ENCODE measurements around the gene ZNF771. TPM values are rescaled to one million over a fixed set of nuclear protein-coding genes. Genes with fewer than 3 reads are reported as not detected.
"Not testable (repeated sequence)": the region's sequence is repeated elsewhere in the genome, so short reads cannot be mapped to it uniquely, and the experiment has no call there.

The ZNF771 gene
- total RNA-seq, 2 experiments from 2014 or later: 5.4 to 5.7 TPM

DNA sequence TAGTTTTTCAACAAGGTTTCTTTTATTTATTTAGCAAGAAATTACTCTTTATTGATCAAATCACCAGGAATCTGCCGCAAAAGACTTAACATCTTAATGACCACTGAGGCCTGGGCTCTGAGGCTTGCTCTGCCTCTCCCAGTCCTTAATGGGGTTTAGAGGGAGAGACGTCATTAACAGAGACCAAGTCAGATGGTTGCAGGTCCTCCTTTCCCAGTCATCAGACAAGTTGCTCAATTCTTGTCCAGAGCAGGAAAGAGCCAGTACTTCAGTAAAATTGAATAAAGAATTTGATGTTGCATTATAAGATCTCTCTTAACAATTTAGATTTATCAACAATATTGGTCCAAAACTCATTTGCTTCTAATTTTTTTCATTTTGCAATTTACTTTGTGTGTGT is 36.2 kb downstream of the ZNF771 start:
- Mint-ChIP-seq H3K27me3 (no peaks in the 10 kb centered on the region), H3K4me3 (peak overlapping the region; percentile 90), H3K27ac (no peak overlapping the region), H3K36me3 (peaks cover 27% of the 10 kb centered on the region), H3K9me3 (no peaks in the 10 kb centered on the region), H3K4me1 (ENCODE audit: low read depth) (peaks cover 30% of the 10 kb centered on the region)
- DNase-seq: no peak
- intact Hi-C loops (cut with micrococcal nuclease): loop anchor here (2.0 kb wide), 2 partner anchors 83 to 91 kb away; partner anchors contain the start of genes ZNF747 and ZNF768
- POLR2A ChIA-PET: interaction anchor here (1.0 to 3.4 kb wide), 2 partner anchors 13 to 29 kb away, joined by 3 to 23 read pairs; partner anchors contain the start of genes DCTPP1 and ITGAL
- CTCF ChIA-PET: interaction anchor here (0.6 to 6.5 kb wide), 3 partner anchors 13 to 53 kb away, joined by 4 to 52 read pairs (median 4); partner anchors contain the start of gene DCTPP1

DNA sequence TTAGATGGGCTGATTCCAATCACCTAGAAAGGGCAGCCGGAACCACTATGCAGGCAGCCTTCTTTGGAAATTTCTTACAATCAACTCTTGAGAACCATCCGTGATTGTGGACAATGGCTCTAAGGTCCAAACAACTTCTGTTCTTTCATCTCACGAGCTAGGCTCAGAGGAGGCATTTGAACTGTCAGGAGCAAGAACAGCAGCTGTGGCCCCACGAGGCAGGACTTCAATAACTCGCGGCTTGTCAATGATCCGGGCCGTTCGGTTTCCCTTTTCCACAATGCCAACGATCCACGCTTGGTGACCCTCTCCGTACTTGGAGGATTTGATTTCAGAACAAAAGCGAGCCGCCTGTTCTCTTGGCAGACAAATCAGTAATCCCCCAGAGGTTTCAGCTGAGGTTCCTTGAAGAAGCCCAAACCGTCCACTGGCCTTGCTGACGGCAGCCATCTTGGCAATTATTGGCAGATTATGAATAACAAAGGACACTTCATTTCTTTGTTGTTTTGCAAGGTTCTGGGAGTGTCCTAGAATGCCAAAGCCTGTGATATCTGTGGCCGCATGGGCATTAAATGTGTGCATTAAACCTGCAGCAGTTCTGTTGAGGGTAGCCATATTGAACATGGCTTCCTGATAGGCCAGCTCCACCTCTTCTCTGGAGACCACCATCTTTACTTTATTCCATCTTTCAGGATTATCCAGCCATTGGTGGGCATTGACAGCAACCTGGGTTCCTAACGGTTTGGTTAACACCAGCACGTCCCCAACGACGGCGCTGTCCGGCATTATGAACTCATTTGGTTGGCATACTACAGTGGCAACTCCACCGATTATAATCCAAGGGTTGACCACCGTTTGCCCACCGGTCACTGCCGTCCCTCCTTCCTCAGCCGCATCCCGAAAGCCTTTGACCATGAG is 37.1 kb downstream of the ZNF771 start:
- H3K4me3 Mint-ChIP-seq: peak overlapping the region; percentile 90
- ChIA-PET CTCF (interaction anchor here (0.6 to 7.0 kb wide), 7 partner anchors 12 to 91 kb away, joined by 3 to 63 read pairs (median 4); partner anchors contain the start of genes DCTPP1 and ITGAL), POLR2A (interaction anchor here (1.3 to 3.4 kb wide), 5 partner anchors 9 to 28 kb away, joined by 4 to 23 read pairs (median 7); partner anchors contain the start of genes DCTPP1 and ITGAL)
- no peaks in the 10 kb centered on the region for H3K9me3 Mint-ChIP-seq
- intact Hi-C loops (cut with micrococcal nuclease): loop anchor here (1.0 to 5.0 kb wide), 5 partner anchors 10 to 90 kb away; partner anchors contain the start of genes ZNF747 and ZNF768
- H3K27ac Mint-ChIP-seq: peak overlapping the region; percentile 74
- H3K27me3 Mint-ChIP-seq: no peaks in the 10 kb centered on the region
- peaks cover 27% of the 10 kb centered on the region for H3K36me3 Mint-ChIP-seq
- H3K4me1 Mint-ChIP-seq (ENCODE audit: low read depth): peaks cover 31% of the 10 kb centered on the region
- DNase-seq: no peak

- H3K36me3 Mint-ChIP-seq: peaks cover 27% of the 10 kb centered on the region
- intact Hi-C loops (cut with micrococcal nuclease): loop anchor here (1.0 to 5.0 kb wide), 5 partner anchors 11 to 90 kb away; partner anchors contain the start of genes ZNF747 and ZNF768
- no peaks in the 10 kb centered on the region for H3K9me3 Mint-ChIP-seq
- H3K27me3 Mint-ChIP-seq: no peaks in the 10 kb centered on the region
- peak overlapping the region; percentile 74 for H3K27ac Mint-ChIP-seq
- peak overlapping the region; percentile 90 for H3K4me3 Mint-ChIP-seq
- POLR2A ChIA-PET: interaction anchor here (1.3 to 3.4 kb wide), 6 partner anchors 9 to 28 kb away, joined by 4 to 23 read pairs (median 6); partner anchors contain the start of genes DCTPP1 and ITGAL
- CTCF ChIA-PET: interaction anchor here (0.7 to 7.0 kb wide), 7 partner anchors 11 to 90 kb away, joined by 3 to 63 read pairs (median 3); partner anchors contain the start of genes DCTPP1 and ITGAL
- peaks cover 33% of the 10 kb centered on the region for H3K4me1 Mint-ChIP-seq (ENCODE audit: low read depth)
- DNase-seq: no peak
Measured at GRCh38 chr16:30445149-30445407, 37.7 kb downstream of the ZNF771 start.

- intact Hi-C loops (cut with micrococcal nuclease): loop anchor here (1.0 to 5.0 kb wide), 5 partner anchors 11 to 89 kb away; partner anchors contain the start of genes ZNF747 and ZNF768
- H3K4me1 Mint-ChIP-seq (ENCODE audit: low read depth): peaks cover 37% of the 10 kb centered on the region
- H3K27ac Mint-ChIP-seq: peak within 1 kb of the TSS; percentile 91
- peaks cover 27% of the 10 kb centered on the region for H3K36me3 Mint-ChIP-seq
- no peaks in the 10 kb centered on the region for H3K9me3 Mint-ChIP-seq
- no peaks in the 10 kb centered on the region for H3K27me3 Mint-ChIP-seq
- ChIA-PET POLR2A (interaction anchor here (1.2 to 3.4 kb wide), 7 partner anchors 10 to 133 kb away, joined by 3 to 23 read pairs (median 6); partner anchors contain the start of genes DCTPP1 and ITGAL), CTCF (interaction anchor here (0.6 to 7.0 kb wide), 9 partner anchors 11 to 90 kb away, joined by 3 to 63 read pairs (median 3); partner anchors contain the start of genes DCTPP1, ITGAL and ZNF771)
- peak; percentile 98 for DNase-seq
- peak within 1 kb of the TSS; percentile 90 for H3K4me3 Mint-ChIP-seq
Measured at GRCh38 chr16:30445408-30446202, 38.2 kb downstream of the ZNF771 start, which contains the start of gene SEPHS2. SEPHS2 (minus strand) TSS chr16:30445874; CDS start chr16:30445727, 147 bp downstream.

DNA sequence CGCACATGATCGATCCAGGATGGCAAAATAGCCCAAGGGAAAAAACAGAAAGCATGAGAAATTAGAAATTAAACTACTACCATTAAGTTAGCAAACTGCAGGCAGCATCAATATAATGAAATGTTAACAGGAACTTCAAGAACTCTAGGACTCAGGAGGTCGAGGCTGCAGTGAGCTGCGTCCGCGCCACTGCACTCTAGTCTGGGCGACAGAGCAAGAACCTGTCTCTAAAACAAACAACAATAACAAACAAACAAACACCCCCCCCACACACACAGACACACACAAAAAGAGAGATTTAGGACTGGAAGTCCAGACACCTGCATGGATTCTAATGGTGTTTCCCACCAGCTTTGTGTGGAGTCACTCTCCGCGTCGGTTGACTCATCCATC is 38.8 kb downstream of the ZNF771 start:
- intact Hi-C loops (cut with micrococcal nuclease): loop anchor here (5.0 kb wide), 1 partner anchor 41 kb away; no protein-coding TSS in a partner anchor
- H3K27ac Mint-ChIP-seq: peak overlapping the region; percentile 91
- peak overlapping the region; percentile 90 for H3K4me3 Mint-ChIP-seq
- H3K4me1 Mint-ChIP-seq (ENCODE audit: low read depth): peaks cover 41% of the 10 kb centered on the region
- CTCF ChIA-PET: interaction anchor here (1.0 to 7.0 kb wide), 7 partner anchors 10 to 53 kb away, joined by 3 to 63 read pairs (median 5); partner anchors contain the start of genes DCTPP1 and ITGAL
- peaks cover 27% of the 10 kb centered on the region for H3K36me3 Mint-ChIP-seq
- H3K9me3 Mint-ChIP-seq: no peaks in the 10 kb centered on the region
- no peak for DNase-seq
- POLR2A ChIA-PET: interaction anchor here (0.8 to 3.4 kb wide), 5 partner anchors 16 to 133 kb away, joined by 3 to 23 read pairs (median 4); partner anchors contain the start of genes DCTPP1 and ITGAL
- H3K27me3 Mint-ChIP-seq: no peaks in the 10 kb centered on the region

- ChIA-PET POLR2A (interaction anchor here (1.3 to 4.3 kb wide), 2 partner anchors 18 to 25 kb away, joined by 4 to 20 read pairs; partner anchors contain the start of genes DCTPP1 and ITGAL), CTCF (interaction anchor here (0.7 to 7.0 kb wide), 10 partner anchors 10 to 118 kb away, joined by 3 to 63 read pairs (median 12); partner anchors contain the start of genes DCTPP1 and ITGAL)
- peak overlapping the region; percentile 45 for H3K27ac Mint-ChIP-seq
- DNase-seq: no peak
- H3K4me1 Mint-ChIP-seq (ENCODE audit: low read depth): peaks cover 46% of the 10 kb centered on the region
- intact Hi-C loops (cut with micrococcal nuclease): loop anchor here (5.0 kb wide), 1 partner anchor 40 kb away; no protein-coding TSS in a partner anchor
- no peaks in the 10 kb centered on the region for H3K9me3 Mint-ChIP-seq
- H3K36me3 Mint-ChIP-seq: peaks cover 27% of the 10 kb centered on the region
- H3K4me3 Mint-ChIP-seq: no peak overlapping the region
- no peaks in the 10 kb centered on the region for H3K27me3 Mint-ChIP-seq
Measured at GRCh38 chr16:30447512-30448226, 40.3 kb downstream of the ZNF771 start.

- POLR2A ChIA-PET: interaction anchor here (1.2 to 4.3 kb wide), 2 partner anchors 24 to 78 kb away, joined by 3 to 20 read pairs; partner anchors contain the start of gene ITGAL
- Mint-ChIP-seq H3K4me1 (ENCODE audit: low read depth) (peaks cover 36% of the 10 kb centered on the region), H3K9me3 (no peaks in the 10 kb centered on the region), H3K27me3 (no peaks in the 10 kb centered on the region), H3K36me3 (peaks cover 15% of the 10 kb centered on the region), H3K27ac (no peak overlapping the region), H3K4me3 (no peak overlapping the region)
- intact Hi-C loops (cut with micrococcal nuclease): loop anchor here (1.0 to 5.0 kb wide), 2 partner anchors 24 to 38 kb away; no protein-coding TSS in a partner anchor
- DNase-seq: no peak
- CTCF ChIA-PET: interaction anchor here (0.6 to 7.0 kb wide), 33 partner anchors 8 to 250 kb away, joined by 3 to 63 read pairs (median 5); partner anchors contain the start of genes DCTPP1, ITGAL and ZNF689
Measured at GRCh38 chr16:30449116-30449435, 41.7 kb downstream of the ZNF771 start.

- CTCF ChIA-PET; H3K4me3 Mint-ChIP-seq; POLR2A ChIA-PET; DNase-seq; intact Hi-C loops (cut with micrococcal nuclease); H3K36me3 Mint-ChIP-seq; H3K27me3 Mint-ChIP-seq; H3K9me3 Mint-ChIP-seq: not testable (repeated sequence)
- Mint-ChIP-seq H3K27ac (peak overlapping the region; percentile 23), H3K4me1 (ENCODE audit: low read depth) (peaks cover 39% of the 10 kb centered on the region)
Measured at GRCh38 chr16:30452709-30453580, 45.5 kb downstream of the ZNF771 start.

DNA sequence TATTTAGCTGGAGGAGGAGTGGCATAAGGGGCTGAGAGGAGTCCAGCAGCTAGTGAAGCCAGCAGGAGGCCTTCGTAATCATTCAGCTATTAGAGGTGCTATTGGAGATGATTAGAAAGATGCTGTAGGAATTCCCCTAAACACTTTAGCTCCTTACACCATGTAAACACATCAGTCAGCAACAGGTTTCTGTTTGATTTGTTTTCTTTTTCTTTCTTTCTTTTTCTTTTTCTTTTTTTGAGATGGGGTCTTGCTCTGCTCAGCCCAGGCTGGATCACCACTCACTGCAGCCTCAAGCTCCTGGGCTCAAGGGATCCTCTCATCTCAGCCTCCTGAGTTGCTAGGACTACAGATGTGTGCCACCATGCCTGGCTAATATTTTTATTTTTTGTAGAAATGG is 48.9 kb downstream of the ZNF771 start:
- no peak for DNase-seq
- H3K4me1 Mint-ChIP-seq (ENCODE audit: low read depth): peaks cover 44% of the 10 kb centered on the region
- peak overlapping the region; percentile 10 for H3K27ac Mint-ChIP-seq
- no peaks in the 10 kb centered on the region for H3K27me3 Mint-ChIP-seq
- H3K36me3 Mint-ChIP-seq: no peaks in the 10 kb centered on the region
- no peak overlapping the region for H3K4me3 Mint-ChIP-seq
- POLR2A ChIA-PET: interaction anchor here (0.5 to 7.1 kb wide), 4 partner anchors 15 to 95 kb away, joined by 3 to 132 read pairs (median 3); partner anchors contain the start of gene ITGAL
- intact Hi-C loops (cut with micrococcal nuclease): no loop called here
- no peaks in the 10 kb centered on the region for H3K9me3 Mint-ChIP-seq
- CTCF ChIA-PET: interaction anchor here (1.1 to 7.1 kb wide), 8 partner anchors 8 to 142 kb away, joined by 3 to 45 read pairs (median 4); partner anchors contain the start of genes DCTPP1, ITGAL and SEPHS2

Measured in activated CD4-positive, alpha-beta memory T cell treated with anti-CD3 and anti-CD28 coated beads for 36 hours (primary cell).